ENCODE results near the gene TUBGCP6.

Gene TUBGCP6

GRCh38 chr22:50177537-50178470, 67.0 kb downstream of the TUBGCP6 start:
- DNase-seq (ENCODE audit: insufficient read length) (no peak), FAIRE-seq (no peak)
- TF ChIP-seq TAF1 (IDR thresholded peaks at IDR 0.05; ENCODE audit: borderline replicate concordance, low read depth, low read length) (no peak), POLR2A (IDR thresholded peaks at IDR 0.05; ENCODE audit: low read depth, low read length) (no peak), POLR2AphosphoS5 (IDR thresholded peaks at IDR 0.05; ENCODE audit: low read depth, low read length) (no peak)

GRCh38 chr22:50176850-50177536, 67.8 kb downstream of the TUBGCP6 start:
- TF ChIP-seq TAF1 (IDR thresholded peaks at IDR 0.05; ENCODE audit: borderline replicate concordance, low read depth, low read length) (no peak), POLR2AphosphoS5 (IDR thresholded peaks at IDR 0.05; ENCODE audit: low read depth, low read length) (no peak), POLR2A (IDR thresholded peaks at IDR 0.05; ENCODE audit: low read depth, low read length) (no peak)
- DNase-seq (ENCODE audit: insufficient read length) (no peak), FAIRE-seq (no peak)

GRCh38 chr22:50175921-50176849, 68.6 kb downstream of the TUBGCP6 start:
- FAIRE-seq (peak; percentile 56), DNase-seq (ENCODE audit: insufficient read length) (no peak)
- TF ChIP-seq TAF1 (IDR thresholded peaks at IDR 0.05; ENCODE audit: borderline replicate concordance, low read depth, low read length): no peak

GRCh38 chr22:50175191-50175461, 69.7 kb downstream of the TUBGCP6 start:
- TF ChIP-seq POLR2AphosphoS5 (IDR thresholded peaks at IDR 0.05; ENCODE audit: low read depth, low read length): no peak
- no peak for TF ChIP-seq TAF1 (IDR thresholded peaks at IDR 0.05; ENCODE audit: borderline replicate concordance, low read depth, low read length)
- TF ChIP-seq POLR2A (IDR thresholded peaks at IDR 0.05; ENCODE audit: low read depth, low read length): no peak
- FAIRE-seq: no peak

GRCh38 chr22:50174382-50175190, 70.2 kb downstream of the TUBGCP6 start:
- FAIRE-seq: no peak
- no peak for DNase-seq (ENCODE audit: insufficient read length)
- no peak for TF ChIP-seq TAF1 (IDR thresholded peaks at IDR 0.05; ENCODE audit: borderline replicate concordance, low read depth, low read length)
- TF ChIP-seq POLR2A (IDR thresholded peaks at IDR 0.05; ENCODE audit: low read depth, low read length): no peak
- no peak for TF ChIP-seq POLR2AphosphoS5 (IDR thresholded peaks at IDR 0.05; ENCODE audit: low read depth, low read length)

More at GRCh38 chr22:50175191-50175461, 69.7 kb downstream of the TUBGCP6 start:
- DNase-seq (ENCODE audit: insufficient read length): no peak

GRCh38 chr22:50173983-50174355, 70.9 kb downstream of the TUBGCP6 start:
- FAIRE-seq (no peak), DNase-seq (ENCODE audit: insufficient read length) (no peak)
- TF ChIP-seq POLR2AphosphoS5 (IDR thresholded peaks at IDR 0.05; ENCODE audit: low read depth, low read length) (no peak), TAF1 (IDR thresholded peaks at IDR 0.05; ENCODE audit: borderline replicate concordance, low read depth, low read length) (no peak), POLR2A (IDR thresholded peaks at IDR 0.05; ENCODE audit: low read depth, low read length) (no peak)

- FAIRE-seq: no peak
- peak; percentile 66 for DNase-seq (ENCODE audit: insufficient read length)
- TF ChIP-seq TAF1 (IDR thresholded peaks at IDR 0.05; ENCODE audit: borderline replicate concordance, low read depth, low read length) (no peak), POLR2AphosphoS5 (IDR thresholded peaks at IDR 0.05; ENCODE audit: low read depth, low read length) (no peak), POLR2A (IDR thresholded peaks at IDR 0.05; ENCODE audit: low read depth, low read length) (no peak)
These were observed 71.4 kb downstream of the TUBGCP6 start for GRCh38 chr22:50173311-50173982.

GRCh38 chr22:50171965-50172421, 72.8 kb downstream of the TUBGCP6 start:
- no peak for DNase-seq (ENCODE audit: insufficient read length)
- TF ChIP-seq TAF1 (IDR thresholded peaks at IDR 0.05; ENCODE audit: borderline replicate concordance, low read depth, low read length) (no peak), POLR2AphosphoS5 (IDR thresholded peaks at IDR 0.05; ENCODE audit: low read depth, low read length) (no peak), POLR2A (IDR thresholded peaks at IDR 0.05; ENCODE audit: low read depth, low read length) (no peak)
- FAIRE-seq: no peak

GRCh38 chr22:50171319-50171964, 73.4 kb downstream of the TUBGCP6 start:
- FAIRE-seq (no peak), DNase-seq (ENCODE audit: insufficient read length) (no peak)
- TF ChIP-seq POLR2AphosphoS5 (IDR thresholded peaks at IDR 0.05; ENCODE audit: low read depth, low read length): no peak
- TF ChIP-seq POLR2A (IDR thresholded peaks at IDR 0.05; ENCODE audit: low read depth, low read length): no peak
- no peak for TF ChIP-seq TAF1 (IDR thresholded peaks at IDR 0.05; ENCODE audit: borderline replicate concordance, low read depth, low read length)

All from GM12892 (cell line).